H1 (cell line): Measurements from ENCODE around the gene EXD3. TPM values are rescaled to one million over a fixed set of nuclear protein-coding genes. Genes with fewer than 3 reads are reported as not detected.
"Not testable (repeated sequence)": the region's sequence is repeated elsewhere in the genome, so short reads cannot be mapped to it uniquely, and the experiment has no call there.

Experiments used
- CTCF ChIA-PET: fragments of 300-600 bp; sonication (Branson Sonifier 250); formaldehyde crosslinking; loops from one replicate; lab custom pipeline; 2021; ENCODE audit not compliant: partially characterized antibody; lab: Charles Lee
- POLR2A ChIA-PET: fragments of 300-600 bp; sonication (Branson Sonifier 250); formaldehyde crosslinking; loops from one replicate; lab custom pipeline; 2021; ENCODE audit warnings: inconsistent platforms; ENCODE audit not compliant: partially characterized antibody; lab: Charles Lee
- DNase-seq, 2 experiments: peaks; one replicate each; pipeline versions ENCODE4 v3.0.0 to v3.0.0-alpha.2; 2010 to 2022; ENCODE audit warnings: low spot score in 2 of 2, low read depth in 1 of 2, mixed read lengths in 1 of 2
- FAIRE-seq: peaks from 2 replicates; lab custom pipeline; 2011; peaks lifted over from hg19 to GRCh38; lab: Jason Lieb, UNC
- H2AFZ ChIP-seq: 2 replicates; pipeline ENCODE4 v1.8.1; 2012; ENCODE audit warnings: low read length, inconsistent platforms
- H2AK5ac ChIP-seq: 2 replicates; pipeline ENCODE4 v1.6.1; 2013; ENCODE audit warnings: low read depth, low read length
- H2BK120ac ChIP-seq: replicated peaks from 2 replicates; pipeline ENCODE3; 2013; ENCODE audit warnings: low read depth, low read length, inconsistent platforms
- H2BK12ac ChIP-seq: 2 replicates; pipeline ENCODE4 v1.6.1; 2013; ENCODE audit warnings: low read depth, low read length
- H2BK15ac ChIP-seq: 2 replicates; pipeline ENCODE4 v1.6.1; 2013; ENCODE audit warnings: low read length
- H2BK20ac ChIP-seq: 2 replicates; pipeline ENCODE4 v1.6.1; 2013; ENCODE audit warnings: low read length
- H2BK5ac ChIP-seq: 2 replicates; pipeline ENCODE4 v1.6.1; 2013; ENCODE audit warnings: low read depth, low read length
- H3K14ac ChIP-seq: 2 replicates; pipeline ENCODE4 v1.6.1; 2013; ENCODE audit warnings: inconsistent platforms; ENCODE audit not compliant: insufficient read length
- H3K18ac ChIP-seq: 2 replicates; pipeline ENCODE4 v1.6.1; 2013; ENCODE audit warnings: low read length; ENCODE audit errors: extremely low read depth
- H3K23ac ChIP-seq: 2 replicates; pipeline ENCODE4 v1.6.1; 2013; ENCODE audit warnings: inconsistent platforms; ENCODE audit not compliant: insufficient read length
- H3K23me2 ChIP-seq: 2 replicates; pipeline ENCODE4 v1.6.1; 2013; ENCODE audit warnings: low read depth, low read length
- H3K27ac ChIP-seq: 2 replicates; pipeline ENCODE4 v1.6.1; 2011; ENCODE audit warnings: low read depth, low read length, inconsistent platforms
- H3K27me3 ChIP-seq, 4 experiments: replicated peaks in 1 of 4; 1 replicate in 1 of 4; 2 replicates in 3 of 4; pipeline versions ENCODE4 v1.6.1 to v1.8.1; 2011 to 2013; ENCODE audit warnings: low read length in 3 of 4, mild to moderate bottlenecking in 3 of 4, inconsistent platforms in 2 of 4, mixed read lengths in 2 of 4, moderate library complexity in 1 of 4; ENCODE audit not compliant: control insufficient read depth in 3 of 4, insufficient read depth in 3 of 4; ENCODE audit errors: extremely low read depth in 1 of 4
- H3K36me3 ChIP-seq, 4 experiments: 2 replicates each; pipeline versions ENCODE4 v1.6.1 to v1.8.1; 2011 to 2013; ENCODE audit warnings: mild to moderate bottlenecking in 4 of 4, low read length in 3 of 4, moderate library complexity in 2 of 4, control low read depth in 1 of 4, inconsistent platforms in 1 of 4; ENCODE audit not compliant: insufficient read depth in 4 of 4, control insufficient read depth in 2 of 4
- H3K4ac ChIP-seq: replicated peaks from 2 replicates; pipeline ENCODE3; 2013; ENCODE audit warnings: low read length, low read depth, mixed read lengths, inconsistent platforms; ENCODE audit not compliant: insufficient read length
- H3K4me1 ChIP-seq, 4 experiments: replicated peaks in 1 of 4; 1 replicate in 1 of 4; 2 replicates in 3 of 4; pipeline versions ENCODE4 v1.6.1 to v1.8.1; 2011 to 2013; ENCODE audit warnings: low read length in 3 of 4, inconsistent platforms in 2 of 4, mixed read lengths in 1 of 4; ENCODE audit not compliant: insufficient read depth in 4 of 4, control insufficient read depth in 3 of 4
- H3K4me2 ChIP-seq, 2 experiments: 2 replicates each; pipeline versions ENCODE4 v1.6.1 to v1.8.1; 2011 to 2013; ENCODE audit warnings: low read depth in 2 of 2, low read length in 2 of 2, control low read depth in 1 of 2, inconsistent platforms in 1 of 2, mild to moderate bottlenecking in 1 of 2; ENCODE audit not compliant: insufficient read depth in 1 of 2
- H3K4me3 ChIP-seq, 4 experiments: fragments of 200-600, 300-600 bp in 1 of 4; sonication (generic), shearing (Covaris generic), sonication (Bioruptor Twin) in 1 of 4; 2 replicates each; pipeline versions ENCODE4 v1.5.1 to v1.8.1; 2011 to 2016; ENCODE audit warnings: low read length in 4 of 4, low read depth in 3 of 4, control low read depth in 2 of 4, inconsistent platforms in 2 of 4, mild to moderate bottlenecking in 2 of 4, mixed read lengths in 1 of 4, moderate library complexity in 1 of 4; ENCODE audit not compliant: insufficient read depth in 2 of 4; ENCODE audit errors: extremely low read depth in 1 of 4
- H3K56ac ChIP-seq: replicated peaks from 2 replicates; pipeline ENCODE3; 2013; ENCODE audit warnings: low read depth, mild to moderate bottlenecking, mixed read lengths, low read length, inconsistent platforms; ENCODE audit not compliant: insufficient read length
- H3K79me1 ChIP-seq: 2 replicates; pipeline ENCODE4 v1.6.1; 2013; ENCODE audit warnings: low read depth, low read length, control low read depth
- H3K79me2 ChIP-seq, 2 experiments: 2 replicates each; pipeline versions ENCODE4 v1.6.1 to v1.8.1; 2012 to 2013; ENCODE audit warnings: low read length in 2 of 2, mild to moderate bottlenecking in 2 of 2, inconsistent platforms in 1 of 2; ENCODE audit not compliant: insufficient read depth in 2 of 2, control insufficient read depth in 1 of 2
- H3K9ac ChIP-seq, 4 experiments: replicated peaks in 1 of 4; 1 replicate in 1 of 4; 2 replicates in 3 of 4; pipeline versions ENCODE4 v1.6.1 to v1.8.1; 2011 to 2013; ENCODE audit warnings: low read depth in 3 of 4, low read length in 3 of 4, control low read depth in 2 of 4, mild to moderate bottlenecking in 2 of 4, moderate library complexity in 2 of 4, inconsistent platforms in 1 of 4; ENCODE audit errors: extremely low read depth in 1 of 4
- H3K9me3 ChIP-seq, 2 experiments: 2 replicates each; pipeline versions ENCODE4 v1.6.1 to v1.8.1; 2012 to 2013; ENCODE audit warnings: mild to moderate bottlenecking in 2 of 2, moderate library complexity in 2 of 2, control low read depth in 1 of 2, inconsistent platforms in 1 of 2, low read depth in 1 of 2, low read length in 1 of 2, mixed read lengths in 1 of 2; ENCODE audit not compliant: insufficient read depth in 2 of 2
- H4K20me1 ChIP-seq, 2 experiments: replicated peaks in 1 of 2; 2 replicates each; pipeline versions ENCODE3 to v1.8.1; 2011 to 2013; ENCODE audit warnings: inconsistent platforms in 2 of 2, low read length in 2 of 2, mild to moderate bottlenecking in 1 of 2; ENCODE audit not compliant: insufficient read depth in 2 of 2, control insufficient read depth in 1 of 2
- H4K5ac ChIP-seq: 2 replicates; pipeline ENCODE4 v1.6.1; 2013; ENCODE audit warnings: low read length, low read depth, mixed read lengths, inconsistent platforms; ENCODE audit not compliant: insufficient read length
- H4K8ac ChIP-seq: 2 replicates; pipeline ENCODE4 v1.8.0; 2013; ENCODE audit warnings: mild to moderate bottlenecking, moderate library complexity, low read length, inconsistent platforms; ENCODE audit not compliant: insufficient read depth; ENCODE audit errors: extremely low read depth
- H4K91ac ChIP-seq: replicated peaks from 2 replicates; pipeline ENCODE3; 2013; ENCODE audit warnings: low read length, mixed read lengths, inconsistent platforms; ENCODE audit not compliant: insufficient read length
- WGBS, 2 experiments: shearing (Covaris generic) in 1 of 2; methylation state at CpG; one replicate each; pipeline versions ENCODE4 v1.1.6 to v1.1.7; 2013 to 2015; ENCODE audit warnings: low lambda C conversion rate in 2 of 2, mixed read lengths in 2 of 2, inconsistent platforms in 1 of 2, low coverage in 1 of 2, missing lambda C conversion rate in 1 of 2; ENCODE audit not compliant: insufficient replicate concordance in 2 of 2, insufficient coverage in 1 of 2, insufficient read length in 1 of 2; ENCODE audit errors: extremely low coverage in 1 of 2, missing lambda C conversion rate in 1 of 2; 5-methylcytosine and 5-hydroxymethylcytosine counted together
- polyA plus RNA-seq, 7 experiments: library from polyadenylated mRNA; depleted of rRNA in 3 of 7; stranded (reverse) in 5 of 7; unstranded in 2 of 7; fragments of >200 nt in 5 of 7; fragments of 200-250 nt in 2 of 7; gene quantifications; 1 replicate in 5 of 7; 2 replicates in 1 of 7; 4 replicates in 1 of 7; pipeline versions ENCODE4 v1.2.1 to v1.2.3, GENCODE V29; 2011 to 2013; ENCODE audit warnings: missing spikeins in 2 of 7, mixed read lengths in 2 of 7
- total RNA-seq: library from RNA; stranded (reverse); fragmentation: NEBNext Ultra II Directional; extraction: Animal tissue kit (Norgen Biotek cat#: 25700); gene quantifications from 2 replicates; pipeline ENCODE4 v1.2.1, GENCODE V29; 2021

Gene EXD3
- total and polyA plus RNA-seq, 2 of the 8 experiments (the other 6 are each of a cell fraction or from before 2014, with no cell fraction given): 7.2 to 9.4 TPM

DNA sequence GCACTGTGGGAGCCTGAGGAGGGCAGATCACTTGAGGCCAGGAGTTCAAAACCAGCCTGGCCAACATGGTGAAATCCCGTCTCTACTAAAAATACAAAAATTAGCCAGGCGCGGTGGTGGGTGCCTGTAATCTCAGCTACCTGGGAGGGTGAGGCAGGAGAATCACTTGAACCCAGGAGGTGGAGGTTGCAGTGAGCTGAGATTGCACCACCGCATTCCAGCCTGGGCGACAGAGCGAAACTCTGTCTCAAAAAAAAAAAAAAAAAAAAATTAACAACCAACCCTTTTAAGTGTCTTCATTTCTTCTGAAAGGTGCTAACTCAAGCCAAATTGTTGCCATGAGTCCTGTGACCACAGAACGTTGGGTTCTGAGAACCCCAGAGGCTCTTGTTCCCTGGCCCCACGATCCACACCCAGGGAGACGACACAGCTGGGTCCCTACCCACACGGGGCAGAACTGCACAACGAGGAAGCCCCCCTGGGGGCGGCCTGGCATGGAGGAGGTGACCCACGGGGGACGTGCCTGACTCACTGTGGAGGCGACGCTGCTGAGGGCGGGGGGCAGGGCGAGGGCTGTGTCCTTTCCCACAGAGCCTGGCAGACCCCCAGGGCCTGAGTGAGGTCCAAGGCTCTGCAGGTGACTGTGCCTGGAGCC lies 12.6 kb downstream of the EXD3 start:
- H4K91ac ChIP-seq, H2AFZ ChIP-seq, H3K18ac ChIP-seq, H3K4me1 ChIP-seq, DNase-seq, H3K27me3 ChIP-seq, H4K5ac ChIP-seq, H2AK5ac ChIP-seq, H3K14ac ChIP-seq, H3K23ac ChIP-seq, H3K27ac ChIP-seq, FAIRE-seq, H2BK120ac ChIP-seq, H3K4ac ChIP-seq, H4K20me1 ChIP-seq, H3K36me3 ChIP-seq, H3K79me1 ChIP-seq, H3K9me3 ChIP-seq, H2BK15ac ChIP-seq, H2BK5ac ChIP-seq, H3K9ac ChIP-seq, H3K4me3 ChIP-seq, H3K23me2 ChIP-seq, H4K8ac ChIP-seq, H2BK20ac ChIP-seq, H2BK12ac ChIP-seq, H3K56ac ChIP-seq, H3K4me2 ChIP-seq, H3K79me2 ChIP-seq: not testable (repeated sequence)
- ChIA-PET CTCF (interaction anchor here (0.7 to 2.4 kb wide), 4 partner anchors 13 to 222 kb away, joined by 3 to 12 read pairs (median 5); partner anchors contain the start of genes EXD3, NOXA1 and SSNA1), POLR2A (interaction anchor here (0.6 to 1.3 kb wide), 3 partner anchors 33 to 226 kb away, joined by 3 to 4 read pairs (median 4); partner anchors contain the start of gene TUBB4B)
- 89% methylated on average over 15 of the region's 18 CpGs; no CpG with 5 or more reads in 1 of the 2 experiments for WGBS, 2 experiments
